ENCODE results near the gene ARF5.
"Not testable (repeated sequence)": the region's sequence is repeated elsewhere in the genome, so short reads cannot be mapped to it uniquely, and the experiment has no call there.

The ARF5 gene

GRCh38 chr7:127588019-127588696 is at the start of gene ARF5:
Gene ARF5 (plus strand): TSS chr7:127588411. CDS start chr7:127588499, 88 bp downstream.
- peak; percentile 82 to 84 for DNase-seq

- DNase-seq = no peak
Measured at GRCh38 chr7:127539116-127539515, 49.1 kb upstream of the ARF5 start.

GRCh38 chr7:127540461-127540860 is 47.8 kb upstream of the ARF5 start:
- not testable (repeated sequence) for DNase-seq

- DNase-seq = no peak
Measured at GRCh38 chr7:127541548-127541947, 46.7 kb upstream of the ARF5 start.

- DNase-seq = no peak
Measured at GRCh38 chr7:127546313-127546712, 41.9 kb upstream of the ARF5 start.

GRCh38 chr7:127550247-127550646 is 38.0 kb upstream of the ARF5 start:
- no peak for DNase-seq

- no peak for DNase-seq
Measured at GRCh38 chr7:127551941-127552340, 36.3 kb upstream of the ARF5 start.

GRCh38 chr7:127556404-127556803 is 31.8 kb upstream of the ARF5 start:
- no peak for DNase-seq

- no peak for DNase-seq
Measured at GRCh38 chr7:127557803-127558202, 30.4 kb upstream of the ARF5 start.

GRCh38 chr7:127566242-127566641 is 22.0 kb upstream of the ARF5 start:
- no peak for DNase-seq

- DNase-seq = not testable (repeated sequence)
Measured at GRCh38 chr7:127568034-127568433, 20.2 kb upstream of the ARF5 start.

- no peak for DNase-seq
Measured at GRCh38 chr7:127571741-127572505, 16.3 kb upstream of the ARF5 start.

GRCh38 chr7:127578036-127578684 is 10.1 kb upstream of the ARF5 start:
- DNase-seq = no peak

- DNase-seq = no peak
Measured at GRCh38 chr7:127578711-127579275, 9.4 kb upstream of the ARF5 start.

GRCh38 chr7:127580612-127581011 is 7.6 kb upstream of the ARF5 start:
- no peak for DNase-seq

- DNase-seq = no peak
Measured at GRCh38 chr7:127581716-127582115, 6.5 kb upstream of the ARF5 start.

GRCh38 chr7:127582361-127582760 is 5.8 kb upstream of the ARF5 start:
- no peak for DNase-seq

GRCh38 chr7:127584648-127585043 is 3.6 kb upstream of the ARF5 start:
- no peak for DNase-seq

GRCh38 chr7:127585044-127585953 is 2.9 kb upstream of the ARF5 start, which contains the start of gene GCC1:
Gene GCC1 (minus strand): TSS chr7:127585596. CDS start chr7:127585182, 414 bp downstream.
- peak; percentile 89 to 91 for DNase-seq

GRCh38 chr7:127586346-127586745 is 1.9 kb upstream of the ARF5 start:
- no peak for DNase-seq

GRCh38 chr7:127587663-127588018 is 570 bp upstream of the ARF5 start:
- no peak for DNase-seq

Measured in activated CD4-positive, alpha-beta T cell treated with anti-CD3 and anti-CD28 coated beads, Interleukin-2, amount 50 U/mL, for 4 hours (primary cell).